Gastrocnemius medialis (tissue), 4 donors: ENCODE data around the gene OR4N5. TPM values are rescaled to one million over a fixed set of nuclear protein-coding genes. Genes with fewer than 3 reads are reported as not detected.
A peak's percentile ranks its signal among the peaks of the same experiment; 100 is the strongest.

Source experiments
- ATAC-seq, 2 donors: fragments of 150-250 bp; one replicate each; pipeline ENCODE4 v1.9.1; 2016
- DNase-seq, 2 donors: peaks; one replicate each; pipeline ENCODE4 v3.0.0-alpha.2; 2019
- H3K27ac ChIP-seq, 4 donors: fragments of 200-600 bp; sonication (generic); 1 replicate in 1 of 4; 2 replicates in 3 of 4; pipeline ENCODE4 v1.5.1; 2016 to 2018; ENCODE audit warnings: mild to moderate bottlenecking in 2 of 4, moderate library complexity in 1 of 4
- H3K27me3 ChIP-seq, 3 donors: fragments of 200-600 bp; sonication (generic) in 2 of 3; 1 replicate in 1 of 3; 2 replicates in 2 of 3; pipeline versions ENCODE4 v1.5.1 to v1.6.0; 2016 to 2019; ENCODE audit warnings: mild to moderate bottlenecking in 1 of 3, moderate library complexity in 1 of 3
- H3K36me3 ChIP-seq, 2 donors: fragments of 200-600 bp; sonication (generic) in 1 of 2; one replicate each; pipeline ENCODE4 v1.5.1; 2017 to 2018
- H3K4me1 ChIP-seq, 2 donors: fragments of 200-600 bp; sonication (generic) in 1 of 2; one replicate each; pipeline ENCODE4 v1.5.1; 2016 to 2017; ENCODE audit warnings: mild to moderate bottlenecking in 2 of 2
- H3K4me3 ChIP-seq, 4 donors: fragments of 200-600 bp; sonication (generic) in 3 of 4; 1 replicate in 1 of 4; 2 replicates in 3 of 4; pipeline ENCODE4 v1.5.1; 2016 to 2019; ENCODE audit warnings: mild to moderate bottlenecking in 2 of 4
- H3K9me3 ChIP-seq, 3 donors: fragments of 200-600 bp; sonication (generic) in 2 of 3; 1 replicate in 1 of 3; 2 replicates in 2 of 3; pipeline ENCODE4 v1.5.1; 2016 to 2019
- POLR2A ChIP-seq, 2 donors: fragments of 450-650 bp; IDR thresholded peaks; one replicate each; pipeline ENCODE4 v1.6.1; 2017; ENCODE audit warnings: antibody characterized with exemption in 2 of 2, mild to moderate bottlenecking in 2 of 2, moderate library complexity in 2 of 2
- in situ Hi-C, 4 donors: fragments of 200-750 bp; cut with MboI; loops; one replicate each; pipeline versions ENCODE4 v1.15.0 to v1.8.0; 2017; ENCODE audit warnings: low sequenced_read_pairs in 4 of 4
- intact Hi-C: fragments of 100-400 bp; cut with DNase I; formaldehyde crosslinking; loops from one replicate; pipeline ENCODE4 v1.15.1; 2023; ENCODE audit warnings: low total_unique reads
- total RNA-seq, 4 donors: library from RNA; depleted of rRNA; stranded (reverse); fragments of >200 nt; gene quantifications; one replicate each; pipeline versions ENCODE4 v1.1.0 to v1.2.3, GENCODE V29; 2016
- TF ChIP-seq, protein P1 (sequence below), 5 experiments: fragments of 450-650 bp in 3 of 5; fragments of 200-600 bp in 2 of 5; sonication (generic) in 2 of 5; IDR thresholded peaks in 4 of 5; conservative IDR thresholded peaks in 1 of 5; 1 replicate in 4 of 5; 2 replicates in 1 of 5; pipeline ENCODE4 v1.5.1; 2016 to 2019; ENCODE audit warnings: antibody characterized with exemption in 5 of 5, mild to moderate bottlenecking in 3 of 5, moderate library complexity in 3 of 5

Gene OR4N5
- total RNA-seq, 4 donors from 2014 or later: not detected

- TF ChIP-seq, protein P1, sequence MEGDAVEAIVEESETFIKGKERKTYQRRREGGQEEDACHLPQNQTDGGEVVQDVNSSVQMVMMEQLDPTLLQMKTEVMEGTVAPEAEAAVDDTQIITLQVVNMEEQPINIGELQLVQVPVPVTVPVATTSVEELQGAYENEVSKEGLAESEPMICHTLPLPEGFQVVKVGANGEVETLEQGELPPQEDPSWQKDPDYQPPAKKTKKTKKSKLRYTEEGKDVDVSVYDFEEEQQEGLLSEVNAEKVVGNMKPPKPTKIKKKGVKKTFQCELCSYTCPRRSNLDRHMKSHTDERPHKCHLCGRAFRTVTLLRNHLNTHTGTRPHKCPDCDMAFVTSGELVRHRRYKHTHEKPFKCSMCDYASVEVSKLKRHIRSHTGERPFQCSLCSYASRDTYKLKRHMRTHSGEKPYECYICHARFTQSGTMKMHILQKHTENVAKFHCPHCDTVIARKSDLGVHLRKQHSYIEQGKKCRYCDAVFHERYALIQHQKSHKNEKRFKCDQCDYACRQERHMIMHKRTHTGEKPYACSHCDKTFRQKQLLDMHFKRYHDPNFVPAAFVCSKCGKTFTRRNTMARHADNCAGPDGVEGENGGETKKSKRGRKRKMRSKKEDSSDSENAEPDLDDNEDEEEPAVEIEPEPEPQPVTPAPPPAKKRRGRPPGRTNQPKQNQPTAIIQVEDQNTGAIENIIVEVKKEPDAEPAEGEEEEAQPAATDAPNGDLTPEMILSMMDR (IDR thresholded peaks at IDR 0.05 in 4 of 5, conservative IDR thresholded peaks at IDR 0.05 in 1 of 5): no peak
- no peak for TF ChIP-seq POLR2A (IDR thresholded peaks at IDR 0.05)
- no peak overlapping the region for H3K27ac ChIP-seq
- no peaks in the 10 kb centered on the region for H3K36me3 ChIP-seq
- DNase-seq: peak in 1 of 2 donors; percentile 17
- H3K4me1 ChIP-seq: no peaks in the 10 kb centered on the region
- no peaks in the 10 kb centered on the region for H3K27me3 ChIP-seq
- H3K9me3 ChIP-seq: no peaks in the 10 kb centered on the region
- no peak for ATAC-seq
- no peak overlapping the region for H3K4me3 ChIP-seq
- in situ Hi-C loops (no loop called here), intact Hi-C loops (no loop called here)
Observed at GRCh38 chr14:20179218-20179617, 40.6 kb downstream of the OR4N5 start.

DNA sequence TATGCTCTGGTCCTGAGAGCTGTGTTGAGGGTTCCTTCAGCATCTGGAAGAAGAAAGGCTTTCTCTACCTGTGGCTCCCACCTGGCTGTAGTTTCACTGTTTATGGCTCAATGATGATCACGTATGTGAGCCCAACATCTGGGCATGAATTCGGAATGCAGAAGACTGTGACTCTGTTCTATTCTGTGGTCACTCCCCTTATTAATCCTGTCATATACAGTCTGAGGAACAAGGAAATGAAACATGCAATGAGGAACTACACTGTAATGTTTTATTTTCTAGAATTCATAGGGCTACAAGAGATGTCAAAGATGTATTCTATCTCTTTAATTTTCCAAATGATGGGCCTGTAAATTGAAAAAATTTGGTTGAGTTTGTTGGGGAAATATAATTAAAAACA, 41.3 kb downstream of the OR4N5 start:
- Histone ChIP-seq H3K9me3 (no peaks in the 10 kb centered on the region), H3K27ac (no peak overlapping the region), H3K4me3 (no peak overlapping the region), H3K36me3 (no peaks in the 10 kb centered on the region), H3K27me3 (no peaks in the 10 kb centered on the region), H3K4me1 (no peaks in the 10 kb centered on the region)
- in situ Hi-C loops (no loop called here), intact Hi-C loops (no loop called here)
- no peak for TF ChIP-seq POLR2A (IDR thresholded peaks at IDR 0.05)
- TF ChIP-seq, protein P1 (IDR thresholded peaks at IDR 0.05 in 4 of 5, conservative IDR thresholded peaks at IDR 0.05 in 1 of 5): no peak
- DNase-seq: no peak
- peak in 1 of 2 donors; percentile 27 for ATAC-seq

DNA sequence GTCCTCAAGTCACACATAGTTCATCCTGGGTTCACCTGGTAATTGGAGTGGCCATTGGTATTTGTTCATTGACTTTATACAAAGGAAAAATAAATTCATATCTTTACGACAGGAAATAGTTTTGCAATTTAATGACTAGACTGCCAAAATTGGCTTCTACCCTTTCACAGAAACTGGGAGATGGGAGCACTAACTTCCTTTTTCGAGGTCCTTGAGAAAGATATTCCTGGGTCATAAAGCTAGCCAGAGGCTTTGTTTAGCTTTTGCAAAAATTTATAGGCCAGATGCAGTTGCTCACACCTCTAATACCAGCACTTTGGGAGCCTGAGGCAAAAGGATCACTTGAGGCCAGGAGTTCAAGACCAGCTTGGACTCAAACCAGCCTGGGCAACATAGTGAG, 41.9 kb downstream of the OR4N5 start:
- Histone ChIP-seq H3K4me3 (no peak overlapping the region), H3K27ac (no peak overlapping the region), H3K36me3 (no peaks in the 10 kb centered on the region), H3K27me3 (no peaks in the 10 kb centered on the region), H3K4me1 (no peaks in the 10 kb centered on the region), H3K9me3 (no peaks in the 10 kb centered on the region)
- intact Hi-C loops: no loop called here
- DNase-seq (no peak), ATAC-seq (no peak)
- TF ChIP-seq, protein P1 (IDR thresholded peaks at IDR 0.05 in 4 of 5, conservative IDR thresholded peaks at IDR 0.05 in 1 of 5): no peak
- TF ChIP-seq POLR2A (IDR thresholded peaks at IDR 0.05): no peak
- in situ Hi-C loops: no loop called here

- no peaks in the 10 kb centered on the region for H3K36me3 ChIP-seq
- H3K27me3 ChIP-seq: no peaks in the 10 kb centered on the region
- in situ Hi-C loops: no loop called here
- intact Hi-C loops: no loop called here
- DNase-seq (no peak), ATAC-seq (no peak)
- H3K4me1 ChIP-seq: no peaks in the 10 kb centered on the region
- TF ChIP-seq POLR2A (IDR thresholded peaks at IDR 0.05): no peak
- TF ChIP-seq, protein P1 (IDR thresholded peaks at IDR 0.05 in 4 of 5, conservative IDR thresholded peaks at IDR 0.05 in 1 of 5): no peak
- no peak overlapping the region for H3K4me3 ChIP-seq
- H3K9me3 ChIP-seq: no peaks in the 10 kb centered on the region
- no peak overlapping the region for H3K27ac ChIP-seq
Observed at GRCh38 chr14:20184181-20184580, 45.6 kb downstream of the OR4N5 start.

GRCh38 chr14:20190596-20190995, 52.0 kb downstream of the OR4N5 start, which contains the start of gene OR11G2:
Gene OR11G2 (plus strand): TSS chr14:20190896. CDS start chr14:20197438, 6,542 bp downstream.
- ATAC-seq: no peak
- H3K27ac ChIP-seq: no peak within 1 kb of the TSS
- no peaks in the 10 kb centered on the region for H3K4me1 ChIP-seq
- no peaks in the 10 kb centered on the region for H3K36me3 ChIP-seq
- no peak within 1 kb of the TSS for H3K4me3 ChIP-seq
- no peak for DNase-seq
- no peaks in the 10 kb centered on the region for H3K9me3 ChIP-seq
- intact Hi-C loops (no loop called here), in situ Hi-C loops (no loop called here)
- H3K27me3 ChIP-seq: no peaks in the 10 kb centered on the region
- TF ChIP-seq POLR2A (IDR thresholded peaks at IDR 0.05): no peak
- TF ChIP-seq, protein P1 (IDR thresholded peaks at IDR 0.05 in 4 of 5, conservative IDR thresholded peaks at IDR 0.05 in 1 of 5): no peak
